ENCODE measurements around the gene PRDM16.

The PRDM16 gene

GRCh38 chr1:3141129-3141528 lies 72.1 kb downstream of the PRDM16 start:
- DNase-seq (ENCODE audit: low read depth), result no peak

GRCh38 chr1:3141836-3142235 lies 72.8 kb downstream of the PRDM16 start:
- no peak for DNase-seq (ENCODE audit: low read depth)

GRCh38 chr1:3142236-3142635 lies 73.2 kb downstream of the PRDM16 start:
- DNase-seq (ENCODE audit: low read depth), result no peak

GRCh38 chr1:3142751-3143150 lies 73.7 kb downstream of the PRDM16 start:
- DNase-seq (ENCODE audit: low read depth), result no peak

- DNase-seq (ENCODE audit: low read depth), result no peak
Measured at GRCh38 chr1:3145532-3146325, 76.7 kb downstream of the PRDM16 start.

- no peak for DNase-seq (ENCODE audit: low read depth)
Measured at GRCh38 chr1:3146458-3146857, 77.5 kb downstream of the PRDM16 start.

- no peak for DNase-seq (ENCODE audit: low read depth)
Measured at GRCh38 chr1:3146907-3147306, 77.9 kb downstream of the PRDM16 start.

- no peak for DNase-seq (ENCODE audit: low read depth)
Measured at GRCh38 chr1:3148171-3148570, 79.2 kb downstream of the PRDM16 start.

- no peak for DNase-seq (ENCODE audit: low read depth)
Measured at GRCh38 chr1:3149277-3149676, 80.3 kb downstream of the PRDM16 start.

GRCh38 chr1:3151456-3151855 lies 82.5 kb downstream of the PRDM16 start:
- no peak for DNase-seq (ENCODE audit: low read depth)

- DNase-seq (ENCODE audit: low read depth), result no peak
Measured at GRCh38 chr1:3152143-3152542, 83.1 kb downstream of the PRDM16 start.

- DNase-seq (ENCODE audit: low read depth), result no peak
Measured at GRCh38 chr1:3153197-3153596, 84.2 kb downstream of the PRDM16 start.

GRCh38 chr1:3153902-3154795 lies 85.1 kb downstream of the PRDM16 start:
- DNase-seq (ENCODE audit: low read depth), result no peak

- DNase-seq (ENCODE audit: low read depth), result no peak
Measured at GRCh38 chr1:3155056-3155925, 86.3 kb downstream of the PRDM16 start.

- DNase-seq (ENCODE audit: low read depth), result no peak
Measured at GRCh38 chr1:3155926-3156220, 86.9 kb downstream of the PRDM16 start.

- DNase-seq (ENCODE audit: low read depth), result no peak
Measured at GRCh38 chr1:3156936-3157335, 87.9 kb downstream of the PRDM16 start.

- no peak for DNase-seq (ENCODE audit: low read depth)
Measured at GRCh38 chr1:3158347-3158746, 89.3 kb downstream of the PRDM16 start.

GRCh38 chr1:3159121-3159520 lies 90.1 kb downstream of the PRDM16 start:
- no peak for DNase-seq (ENCODE audit: low read depth)

- DNase-seq (ENCODE audit: low read depth), result no peak
Measured at GRCh38 chr1:3159996-3160395, 91.0 kb downstream of the PRDM16 start.

- DNase-seq (ENCODE audit: low read depth), result no peak
Measured at GRCh38 chr1:3160647-3161145, 91.7 kb downstream of the PRDM16 start.

GRCh38 chr1:3161176-3161840 lies 92.3 kb downstream of the PRDM16 start:
- DNase-seq (ENCODE audit: low read depth), result no peak
